GM11168 (cell line): ENCODE data around the gene CD2BP2.
"Not testable (repeated sequence)": the region's sequence is repeated elsewhere in the genome, so short reads cannot be mapped to it uniquely, and the experiment has no call there.

Experiments used
- in situ Hi-C: fragments of 300-500 bp; cut with MboI; formaldehyde crosslinking; loops from one replicate; pipeline ENCODE4 v1.12.0; 2022; ENCODE audit warnings: low sequenced_read_pairs; ENCODE audit not compliant: unreplicated experiment

Gene CD2BP2

DNA sequence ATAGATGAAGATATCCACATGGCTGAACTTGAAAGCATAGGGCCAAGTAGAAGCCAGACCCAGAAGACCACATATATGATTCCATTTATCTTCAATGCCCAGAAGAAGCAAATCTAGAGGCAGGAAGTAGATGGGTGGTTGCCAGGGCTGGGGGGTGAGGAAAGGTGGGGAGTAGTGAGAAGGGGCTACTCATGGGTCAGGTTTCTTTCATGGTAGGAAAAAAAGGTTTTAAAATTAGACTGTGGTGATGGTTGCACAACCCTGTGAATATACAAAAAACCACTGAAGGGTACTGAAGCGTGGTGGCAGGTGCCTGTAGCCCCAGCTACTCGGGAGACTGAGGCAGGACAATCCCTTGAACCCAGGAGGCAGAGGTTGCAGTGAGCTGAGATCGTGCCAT lies 5.4 kb downstream of the CD2BP2 start:
- in situ Hi-C loops, result loop anchor here (25.0 kb wide), 1 partner anchor 137 kb away; no protein-coding TSS in a partner anchor

DNA sequence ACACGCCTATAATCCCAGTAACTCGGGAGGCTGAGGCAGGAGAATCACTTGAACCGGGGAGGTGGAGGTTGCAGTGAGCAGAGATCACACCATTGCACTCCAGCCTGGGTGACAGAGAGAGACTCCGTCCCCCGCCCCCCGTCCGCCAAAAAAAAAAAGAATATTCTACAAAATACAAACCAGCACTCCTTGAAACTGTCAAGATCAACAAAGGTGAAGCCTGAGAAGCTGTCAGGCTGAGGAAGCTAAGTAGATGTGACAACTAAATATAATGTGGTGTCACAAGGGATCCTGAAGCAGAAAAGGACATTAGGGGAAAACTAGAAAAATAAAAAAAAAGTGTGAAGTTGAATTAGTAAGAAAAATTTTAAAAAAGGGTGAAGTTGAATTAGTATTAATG lies 6.2 kb downstream of the CD2BP2 start:
- in situ Hi-C loops, result no loop called here

DNA sequence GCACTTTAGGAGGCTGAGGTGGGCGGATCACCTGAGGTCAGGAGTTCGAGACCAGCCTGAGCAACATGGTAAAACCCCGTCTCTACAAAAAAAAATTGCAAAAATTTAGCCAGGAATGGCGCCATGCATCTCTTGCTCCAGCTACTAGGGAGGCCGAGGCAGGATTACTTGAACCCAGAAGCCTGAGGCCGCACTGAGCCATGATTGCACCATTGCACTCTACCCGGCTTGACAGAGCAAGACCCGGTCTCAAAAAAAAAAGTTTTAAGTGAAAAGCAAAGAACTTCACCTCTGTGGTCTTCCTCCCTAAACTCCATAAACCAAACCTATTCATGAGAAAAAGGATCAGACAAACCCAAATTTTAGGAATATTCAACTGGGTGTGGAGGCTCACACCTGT lies 7.0 kb downstream of the CD2BP2 start:
- in situ Hi-C loops, result no loop called here

DNA sequence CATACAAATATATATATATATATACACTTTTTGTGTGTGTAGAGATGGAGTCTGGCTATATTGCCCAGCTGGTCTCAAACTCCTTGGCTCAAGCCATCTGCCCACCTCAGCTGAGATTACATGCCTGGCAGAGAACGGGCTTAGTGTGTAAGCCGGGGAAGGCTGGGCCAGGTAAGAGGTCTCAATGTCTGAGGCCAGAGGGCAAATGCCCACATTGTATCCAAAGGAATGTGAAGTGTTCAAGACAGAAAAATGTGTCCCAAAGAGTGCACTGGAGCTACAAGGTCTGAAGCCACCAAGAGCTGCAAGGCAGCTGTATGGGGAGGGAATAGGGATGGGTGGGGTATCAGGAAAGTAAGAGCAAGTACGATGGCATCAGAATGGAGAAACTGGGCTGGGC lies 8.8 kb downstream of the CD2BP2 start:
- in situ Hi-C loops, result no loop called here

DNA sequence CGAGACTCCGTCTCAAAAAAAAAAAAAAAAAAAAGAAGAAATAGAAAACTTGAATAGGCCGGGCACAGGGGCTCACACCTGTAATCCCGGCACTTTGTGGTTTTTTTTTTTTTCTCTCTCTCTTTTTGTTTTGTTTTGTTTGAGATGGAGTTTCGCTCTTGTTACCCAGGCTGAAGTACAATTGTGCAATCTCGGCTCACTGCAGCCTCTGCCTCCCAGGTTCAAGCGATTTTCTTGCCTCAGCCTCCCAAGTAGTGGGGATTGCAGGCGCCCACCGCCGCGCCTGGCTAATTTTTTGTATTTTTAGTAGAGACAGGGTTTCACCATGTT lies 11.7 kb downstream of the CD2BP2 start:
- in situ Hi-C loops, result not testable (repeated sequence)

DNA sequence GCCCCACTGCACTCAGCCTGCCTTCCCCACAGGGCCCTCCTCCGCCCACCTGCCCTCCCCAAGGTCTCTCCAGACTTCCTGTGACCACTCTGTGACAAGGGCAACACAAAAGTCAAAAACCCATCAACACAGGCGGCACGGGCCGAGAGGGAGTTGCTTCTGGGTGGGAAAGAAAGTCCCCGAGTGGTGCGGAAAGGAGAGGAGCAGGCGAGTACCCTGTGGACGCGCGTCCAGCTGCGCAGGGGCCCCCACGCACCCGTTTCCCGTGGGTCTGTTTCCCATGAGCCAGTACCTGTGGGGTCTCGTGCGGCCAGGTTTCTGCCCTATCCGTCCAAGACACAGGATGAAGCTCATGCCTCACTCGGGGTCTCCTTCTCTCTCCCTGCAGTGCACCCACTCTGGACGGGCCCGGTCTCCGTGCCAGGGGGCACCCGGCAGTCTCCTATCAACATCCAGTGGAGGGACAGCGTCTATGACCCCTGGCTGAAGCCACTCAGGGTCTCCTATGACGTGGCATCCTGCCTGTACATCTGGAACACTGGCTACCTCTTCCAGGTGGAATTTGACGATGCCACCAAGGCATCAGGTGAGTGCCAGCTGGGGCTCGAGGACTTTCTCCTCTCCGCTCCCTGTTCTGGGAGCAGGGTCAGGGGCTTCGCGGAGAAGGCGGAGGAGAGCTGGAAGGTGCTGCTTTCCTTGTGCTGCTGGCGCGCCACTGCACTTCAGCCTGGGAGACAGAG lies 12.2 kb downstream of the CD2BP2 start:
- in situ Hi-C loops, result no loop called here

DNA sequence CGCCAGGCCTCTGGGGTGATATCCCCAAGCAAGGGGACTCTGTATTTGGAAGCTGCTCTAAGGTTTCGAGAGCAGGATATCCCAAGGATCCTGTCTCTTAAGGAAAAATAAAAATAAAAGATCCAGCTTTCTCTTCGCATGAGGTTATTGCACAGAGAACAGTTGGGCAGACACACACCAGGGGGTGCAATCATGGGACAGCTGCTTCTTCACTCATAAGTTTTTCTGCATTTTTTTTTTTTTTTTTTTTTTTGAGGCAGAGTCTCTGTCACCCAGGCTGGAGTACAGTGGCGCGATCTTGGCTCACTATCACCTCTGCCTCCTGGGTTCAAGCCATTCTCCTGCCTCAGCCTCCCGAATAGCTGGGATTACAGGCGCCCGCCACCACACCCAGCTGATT lies 13.1 kb downstream of the CD2BP2 start:
- in situ Hi-C loops, result not testable (repeated sequence)

DNA sequence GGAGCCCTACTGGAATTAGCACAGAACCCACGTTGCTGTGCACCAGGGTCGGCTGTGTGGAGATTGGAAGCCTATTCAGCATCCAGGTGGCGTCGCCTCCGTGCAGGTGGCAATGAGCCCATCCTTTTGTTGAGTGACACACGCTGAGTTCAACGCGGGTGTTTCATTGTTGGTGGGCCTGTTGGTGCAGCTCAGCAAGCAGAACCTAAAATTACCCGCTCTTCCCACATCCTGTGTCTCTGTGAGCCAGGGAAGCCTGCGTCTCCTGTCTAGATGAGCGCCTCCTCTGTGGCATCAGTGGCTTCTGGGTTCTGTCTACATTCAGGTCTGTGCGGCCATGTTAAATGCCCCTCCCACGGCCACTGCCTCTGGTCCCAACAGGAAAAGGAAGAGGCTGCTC lies 14.5 kb downstream of the CD2BP2 start:
- in situ Hi-C loops, result no loop called here

DNA sequence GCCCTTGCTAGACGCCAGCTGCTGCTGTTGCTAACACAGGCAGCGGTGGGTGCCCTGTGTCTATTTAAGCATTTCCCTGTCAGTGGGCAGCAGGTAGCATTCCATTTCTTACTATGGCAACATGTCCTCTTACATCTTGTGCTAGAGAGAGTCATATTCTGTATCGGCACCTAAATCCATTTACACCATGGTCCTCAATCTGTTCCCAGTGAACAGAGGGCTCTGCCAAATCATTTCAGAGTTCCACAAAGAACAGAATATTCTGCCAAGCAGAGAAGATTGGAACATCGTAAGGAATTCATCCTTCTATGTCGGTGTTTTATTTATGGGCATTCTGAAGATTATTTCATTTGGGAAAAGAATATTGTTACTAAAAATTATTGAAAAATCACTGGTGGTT lies 16.4 kb downstream of the CD2BP2 start:
- in situ Hi-C loops, result not testable (repeated sequence)

DNA sequence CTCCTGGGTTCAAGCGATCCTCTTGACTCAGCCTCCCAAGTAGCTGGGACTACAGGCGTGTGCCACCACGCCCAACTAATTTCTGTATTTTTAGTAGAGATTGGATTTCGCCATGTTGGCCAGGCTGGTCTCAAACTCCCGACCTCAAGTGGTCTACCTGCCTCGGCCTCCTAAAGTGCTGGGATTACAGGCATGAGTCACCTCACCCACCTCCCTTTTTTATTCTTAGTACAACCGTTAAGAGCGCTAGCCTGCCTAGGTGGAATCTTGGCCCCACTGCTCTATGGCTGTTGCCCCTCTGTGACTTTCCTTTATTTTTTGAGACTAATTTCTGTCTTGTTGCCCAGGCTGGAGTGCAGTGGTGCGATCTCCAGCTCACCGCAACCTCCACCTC lies 17.1 kb downstream of the CD2BP2 start:
- in situ Hi-C loops, result not testable (repeated sequence)

DNA sequence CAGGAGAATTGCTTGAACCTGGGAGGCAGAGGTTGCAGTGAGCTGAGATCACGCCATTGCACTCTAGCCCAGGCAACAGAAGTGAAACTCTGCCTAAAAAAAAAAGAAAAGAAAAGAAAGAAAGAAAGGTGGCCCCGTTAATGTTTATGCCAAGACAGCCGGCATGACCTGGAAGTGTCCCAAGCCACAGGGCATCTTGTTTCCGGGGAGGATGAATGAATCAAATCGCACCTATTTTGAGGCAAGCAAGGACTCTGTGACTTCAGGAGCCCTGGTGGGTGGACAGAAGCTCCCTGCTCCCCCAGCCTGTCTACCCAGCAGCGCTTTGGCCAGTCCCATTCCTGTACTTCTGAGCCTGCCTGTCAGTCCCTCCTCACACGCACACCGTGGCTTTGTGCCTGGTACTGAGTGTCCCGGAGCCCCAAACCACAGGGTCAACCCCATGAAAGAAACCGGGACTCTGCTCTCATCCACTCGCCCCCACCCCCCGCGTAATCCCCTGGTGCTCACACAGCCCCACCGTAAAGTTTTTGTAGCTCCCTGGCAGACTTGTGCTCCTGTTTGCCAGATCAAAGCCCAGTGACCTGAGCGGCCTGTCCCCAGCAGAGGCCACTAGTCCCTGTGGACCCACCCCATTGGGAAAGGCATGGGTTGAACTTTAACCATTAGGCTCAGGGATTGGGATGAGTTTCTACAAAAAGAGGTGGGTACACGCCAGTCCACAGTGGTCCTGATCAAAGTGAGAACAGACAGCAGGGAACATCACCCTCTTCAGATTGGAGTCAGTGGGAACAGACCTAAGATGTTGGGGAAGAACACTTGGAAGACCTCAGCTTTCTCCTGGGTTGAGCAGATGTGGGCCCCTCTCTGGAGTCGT lies 19.3 kb downstream of the CD2BP2 start:
- in situ Hi-C loops, result no loop called here

DNA sequence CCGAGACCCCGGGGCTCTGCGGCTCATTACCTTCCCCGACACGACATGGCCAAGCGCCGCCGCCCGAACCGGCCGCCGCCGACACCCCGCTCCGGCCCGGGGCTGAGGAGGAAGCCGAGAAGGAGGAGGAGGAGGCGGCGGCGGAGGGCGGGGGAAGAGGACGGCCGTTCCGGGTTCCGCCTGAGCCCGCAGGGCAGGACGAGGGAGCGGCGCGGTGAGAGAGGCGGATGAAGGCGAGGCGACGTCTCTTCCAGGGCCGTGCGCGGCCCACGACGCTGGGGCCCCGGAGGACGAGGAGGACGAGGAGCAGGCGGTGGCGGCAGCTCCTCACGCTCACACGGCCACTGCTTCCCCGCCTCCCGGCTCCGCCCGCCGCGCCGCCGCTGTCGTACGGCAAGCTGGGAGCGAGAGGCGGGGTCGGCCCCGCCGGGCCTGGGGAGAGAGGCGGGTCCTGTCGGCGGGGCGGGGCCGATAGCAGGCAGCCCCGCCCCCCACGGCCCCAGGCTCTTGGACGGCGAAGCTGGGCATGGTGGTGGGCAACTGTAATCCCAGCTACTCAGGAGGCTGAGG lies 20.0 kb downstream of the CD2BP2 start:
- in situ Hi-C loops, result not testable (repeated sequence)

DNA sequence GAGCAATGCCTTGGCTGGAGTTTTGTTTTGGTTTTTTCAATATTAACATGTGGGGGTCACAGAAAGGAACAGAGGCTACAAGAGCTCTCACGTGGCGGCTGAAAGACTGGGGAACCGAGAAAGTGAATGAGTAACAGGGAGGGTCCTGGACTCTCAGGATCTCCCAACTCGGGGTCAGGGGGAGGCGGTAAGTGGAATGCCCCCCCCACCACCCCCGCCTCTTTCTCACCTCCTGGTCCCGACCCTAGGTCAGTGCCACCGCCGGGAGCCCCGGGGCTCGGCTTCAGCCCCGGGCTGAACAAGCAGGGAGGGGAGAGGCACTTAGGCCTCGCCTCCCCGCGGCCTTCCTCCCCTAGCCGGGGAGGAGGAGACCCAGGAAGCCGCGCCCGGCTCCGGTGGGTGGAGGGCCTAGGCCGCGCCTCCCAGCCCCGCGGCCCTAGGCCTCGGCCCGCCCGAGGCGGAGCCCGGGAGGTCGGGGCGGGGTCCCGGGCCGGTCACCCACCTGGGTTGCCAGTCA lies 20.6 kb downstream of the CD2BP2 start:
- in situ Hi-C loops, result not testable (repeated sequence)

DNA sequence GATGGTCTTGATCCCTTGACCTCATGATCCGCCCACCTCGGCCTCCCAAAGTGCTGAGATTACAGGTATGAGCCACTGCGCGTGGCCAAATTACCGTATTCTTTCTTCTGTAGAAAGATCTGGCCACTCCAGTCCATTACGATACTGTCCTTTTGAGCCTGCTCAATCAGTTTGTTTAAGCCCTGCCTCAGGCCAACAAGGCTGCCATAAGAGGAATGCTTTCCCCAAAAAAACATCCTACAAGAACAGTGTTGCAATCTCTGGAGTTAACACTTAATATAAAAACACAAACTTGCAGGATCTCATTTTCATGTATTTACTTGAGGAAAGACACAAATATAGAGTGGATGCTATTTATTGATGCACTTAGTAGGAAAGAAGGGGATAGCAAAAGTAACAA lies 30.9 kb downstream of the CD2BP2 start:
- in situ Hi-C loops, result loop anchor here (5.0 kb wide), 1 partner anchor 742 kb away; no protein-coding TSS in a partner anchor

DNA sequence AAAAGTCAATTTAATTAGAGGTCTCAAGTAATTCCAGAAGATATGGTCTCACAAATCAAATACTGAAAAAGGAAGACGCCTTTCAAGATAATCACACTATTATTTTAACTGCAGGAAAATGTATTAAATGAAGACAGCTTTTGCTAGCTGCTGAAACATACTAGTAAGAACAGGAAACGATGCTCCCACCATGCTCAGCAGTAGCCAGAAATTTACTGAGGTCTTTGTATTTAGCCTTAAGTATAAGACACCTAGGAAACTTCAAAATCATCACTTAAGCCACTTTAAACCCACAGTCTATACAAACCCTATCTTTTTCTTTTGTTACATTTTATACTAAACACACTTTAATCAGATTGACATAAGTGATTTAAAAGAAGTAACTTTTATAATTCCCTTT lies 36.5 kb downstream of the CD2BP2 start:
- in situ Hi-C loops, result not testable (repeated sequence)

DNA sequence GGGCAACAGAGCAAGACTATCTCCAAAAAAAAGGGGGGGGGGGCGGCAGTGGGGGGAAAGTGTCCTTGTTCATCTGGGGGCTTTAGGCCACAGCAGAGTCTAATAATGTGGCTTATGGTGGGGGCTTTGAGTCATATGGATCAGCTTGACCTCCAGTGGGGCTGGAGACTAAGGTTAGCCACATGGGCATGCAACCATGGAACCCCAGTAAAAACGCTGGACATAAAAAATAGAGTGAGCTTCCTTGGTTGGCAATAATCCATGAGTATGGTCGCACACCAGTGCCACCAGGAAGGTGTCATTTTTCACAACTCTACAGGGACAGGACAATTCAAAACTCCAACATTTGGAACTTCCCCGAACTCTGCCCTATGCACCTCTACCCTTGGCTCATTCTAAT lies 44.2 kb downstream of the CD2BP2 start:
- in situ Hi-C loops, result not testable (repeated sequence)

DNA sequence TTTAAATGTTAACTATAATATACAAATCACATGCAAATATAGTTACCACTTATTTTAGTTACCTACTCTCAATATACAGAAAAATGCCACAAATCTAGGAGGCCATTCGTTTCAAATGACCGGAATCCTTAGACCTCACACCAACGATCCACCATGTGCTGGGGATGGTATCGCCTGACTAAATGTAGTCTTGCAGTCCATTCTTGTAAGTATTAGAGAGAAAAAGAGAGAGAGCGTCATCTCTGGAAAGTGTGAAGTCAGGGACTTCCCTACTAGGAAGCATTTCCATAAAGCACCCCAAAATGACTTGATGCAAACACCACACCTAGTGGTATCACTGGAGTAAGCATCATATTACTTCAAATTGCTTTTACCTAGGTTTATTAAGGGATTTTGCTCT lies 45.9 kb downstream of the CD2BP2 start:
- in situ Hi-C loops, result not testable (repeated sequence)
